ENCODE measurements around the gene ACSM2A.

GRCh38 chr16:20507280-20507679 lies 56.0 kb downstream of the ACSM2A start:
- TF ChIP-seq CTCF (IDR thresholded peaks at IDR 0.05) (no peak), POLR2AphosphoS5 (IDR thresholded peaks at IDR 0.05) (no peak), EP300 (IDR thresholded peaks at IDR 0.05; ENCODE audit: low read depth) (no peak), POLR2A (IDR thresholded peaks at IDR 0.05) (no peak)
